Osteoblast (primary cell): ENCODE measurements around the gene MALRD1. TPM values are rescaled to one million over a fixed set of nuclear protein-coding genes. Genes with fewer than 3 reads are reported as not detected.

Experiments
- DNase-seq: peaks from one replicate; pipeline ENCODE4 v3.0.0; 2011; ENCODE audit warnings: low spot score, mixed read lengths; ENCODE audit not compliant: insufficient read length; ENCODE audit errors: missing footprints
- H2AFZ ChIP-seq: 2 replicates; pipeline ENCODE4 v1.6.0; 2011; ENCODE audit warnings: mild to moderate bottlenecking, low read length
- H3K27ac ChIP-seq: 2 replicates; pipeline ENCODE4 v1.5.1; 2011; ENCODE audit warnings: mild to moderate bottlenecking, low read depth, low read length, moderate library complexity
- H3K27me3 ChIP-seq: 2 replicates; pipeline ENCODE4 v1.6.0; 2012; ENCODE audit warnings: mild to moderate bottlenecking, control low read depth, inconsistent platforms, low read length, moderate library complexity; ENCODE audit not compliant: insufficient read depth
- H3K36me3 ChIP-seq: 2 replicates; pipeline ENCODE4 v1.5.1; 2011; ENCODE audit warnings: mild to moderate bottlenecking, low read length, control low read depth, moderate library complexity; ENCODE audit not compliant: insufficient read depth
- H3K4me1 ChIP-seq: 2 replicates; pipeline ENCODE4 v1.5.1; 2011; ENCODE audit warnings: mild to moderate bottlenecking, low read length, control low read depth, moderate library complexity; ENCODE audit not compliant: insufficient read depth
- H3K4me2 ChIP-seq: 2 replicates; pipeline ENCODE4 v1.6.0; 2011; ENCODE audit warnings: mild to moderate bottlenecking, low read length; ENCODE audit not compliant: insufficient read depth
- H3K4me3 ChIP-seq: fragments of 200-600 bp; sonication (generic); 3 replicates; pipeline ENCODE4 v1.5.1; 2012; ENCODE audit warnings: mild to moderate bottlenecking, low read length, inconsistent platforms; ENCODE audit not compliant: insufficient read depth
- H3K79me2 ChIP-seq: 2 replicates; pipeline ENCODE4 v1.6.0; 2012; ENCODE audit warnings: mild to moderate bottlenecking, low read length, control low read depth, inconsistent platforms; ENCODE audit not compliant: insufficient read depth
- H3K9me3 ChIP-seq: 2 replicates; pipeline ENCODE4 v1.5.1; 2011; ENCODE audit warnings: low read depth, low read length, control low read depth
- H4K20me1 ChIP-seq: 2 replicates; pipeline ENCODE4 v1.6.0; 2012; ENCODE audit warnings: mild to moderate bottlenecking, low read length, control low read depth; ENCODE audit not compliant: insufficient read depth
- total RNA-seq: library from RNA; depleted of rRNA; stranded (reverse); fragments of >200 nt; gene quantifications from 2 replicates; pipeline ENCODE4 v1.2.3, GENCODE V29; 2012
- TF ChIP-seq, protein P1 (sequence below): IDR thresholded peaks from 2 replicates; pipeline ENCODE4 v1.5.1; 2011; ENCODE audit warnings: mild to moderate bottlenecking, low read depth, low read length, moderate library complexity; ENCODE audit errors: extremely low read depth

MALRD1 gene
- total RNA-seq, 1 donor: 2.9 TPM

DNA sequence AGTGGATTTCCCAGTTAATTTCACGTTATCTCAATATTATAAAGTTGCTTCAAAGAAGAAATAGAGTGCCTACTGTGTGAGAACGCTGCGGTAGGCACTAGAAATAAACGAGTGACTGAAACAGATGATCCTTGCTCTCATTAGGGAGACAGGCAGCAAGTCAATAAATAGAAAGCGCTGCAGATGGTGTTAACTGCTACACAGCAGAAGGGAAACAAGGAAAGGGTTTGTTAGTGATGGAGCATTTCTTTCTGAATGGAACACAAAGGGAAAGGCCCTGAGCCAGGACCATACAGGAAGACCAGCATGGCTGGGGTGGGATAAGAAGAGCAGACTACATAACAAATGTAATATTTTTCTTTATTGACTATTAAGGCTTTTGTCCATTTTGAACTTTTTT, 235.2 kb downstream of the MALRD1 start:
- no peak overlapping the region for H3K4me2 ChIP-seq
- TF ChIP-seq, protein P1, sequence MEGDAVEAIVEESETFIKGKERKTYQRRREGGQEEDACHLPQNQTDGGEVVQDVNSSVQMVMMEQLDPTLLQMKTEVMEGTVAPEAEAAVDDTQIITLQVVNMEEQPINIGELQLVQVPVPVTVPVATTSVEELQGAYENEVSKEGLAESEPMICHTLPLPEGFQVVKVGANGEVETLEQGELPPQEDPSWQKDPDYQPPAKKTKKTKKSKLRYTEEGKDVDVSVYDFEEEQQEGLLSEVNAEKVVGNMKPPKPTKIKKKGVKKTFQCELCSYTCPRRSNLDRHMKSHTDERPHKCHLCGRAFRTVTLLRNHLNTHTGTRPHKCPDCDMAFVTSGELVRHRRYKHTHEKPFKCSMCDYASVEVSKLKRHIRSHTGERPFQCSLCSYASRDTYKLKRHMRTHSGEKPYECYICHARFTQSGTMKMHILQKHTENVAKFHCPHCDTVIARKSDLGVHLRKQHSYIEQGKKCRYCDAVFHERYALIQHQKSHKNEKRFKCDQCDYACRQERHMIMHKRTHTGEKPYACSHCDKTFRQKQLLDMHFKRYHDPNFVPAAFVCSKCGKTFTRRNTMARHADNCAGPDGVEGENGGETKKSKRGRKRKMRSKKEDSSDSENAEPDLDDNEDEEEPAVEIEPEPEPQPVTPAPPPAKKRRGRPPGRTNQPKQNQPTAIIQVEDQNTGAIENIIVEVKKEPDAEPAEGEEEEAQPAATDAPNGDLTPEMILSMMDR: no peak
- H3K9me3 ChIP-seq: no peaks in the 10 kb centered on the region
- H3K27me3 ChIP-seq: no peaks in the 10 kb centered on the region
- H3K79me2 ChIP-seq: no peaks in the 10 kb centered on the region
- H4K20me1 ChIP-seq: no peaks in the 10 kb centered on the region
- DNase-seq: no peak
- H3K4me1 ChIP-seq: no peaks in the 10 kb centered on the region
- no peaks in the 10 kb centered on the region for H3K36me3 ChIP-seq
- H3K27ac ChIP-seq: no peak overlapping the region
- H3K4me3 ChIP-seq: no peak overlapping the region
- no peak overlapping the region for H2AFZ ChIP-seq

DNA sequence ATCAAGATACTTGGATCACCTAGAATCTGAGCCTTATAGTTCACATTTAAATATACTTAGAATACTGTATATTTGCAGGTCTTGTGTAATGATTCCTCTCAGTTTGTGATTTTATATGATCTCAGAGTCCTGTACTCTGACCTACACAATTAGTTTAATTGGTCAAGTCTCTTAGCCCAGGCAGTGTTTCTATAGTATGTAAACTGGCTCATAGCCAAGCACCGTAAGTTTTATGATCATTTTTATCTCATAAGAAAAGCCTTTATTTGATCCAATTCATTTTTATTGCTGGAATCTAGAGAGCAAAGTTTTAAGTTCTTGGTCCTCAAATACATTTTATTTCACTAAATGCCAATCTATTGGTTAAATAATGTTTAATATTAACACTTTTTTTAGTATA, 242.2 kb downstream of the MALRD1 start:
- Histone ChIP-seq H3K4me3 (no peak overlapping the region), H3K4me1 (no peaks in the 10 kb centered on the region), H2AFZ (no peak overlapping the region), H3K9me3 (no peaks in the 10 kb centered on the region), H3K27me3 (no peaks in the 10 kb centered on the region), H3K36me3 (no peaks in the 10 kb centered on the region), H3K27ac (no peak overlapping the region), H3K4me2 (no peak overlapping the region), H4K20me1 (no peaks in the 10 kb centered on the region), H3K79me2 (no peaks in the 10 kb centered on the region)
- DNase-seq: no peak
- TF ChIP-seq, protein P1: no peak

DNA sequence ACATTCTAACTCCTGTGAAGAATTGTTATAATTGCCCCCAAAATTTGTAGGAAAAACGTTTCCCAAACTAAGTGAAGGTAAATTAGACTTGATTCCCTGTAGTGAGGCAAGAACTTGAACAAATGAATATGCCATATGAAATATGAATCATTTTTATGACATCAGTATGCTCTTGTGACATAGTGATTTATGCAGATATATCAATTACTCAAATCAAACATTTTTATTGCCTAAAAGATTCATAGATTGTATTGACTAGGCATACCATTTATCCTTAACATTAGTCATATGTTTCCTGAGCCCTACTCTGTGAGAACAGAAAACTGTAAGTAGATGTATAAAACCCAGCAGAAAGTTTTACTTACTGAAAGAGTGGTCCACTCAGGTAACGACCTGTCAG, 245.6 kb downstream of the MALRD1 start:
- no peaks in the 10 kb centered on the region for H3K9me3 ChIP-seq

DNA sequence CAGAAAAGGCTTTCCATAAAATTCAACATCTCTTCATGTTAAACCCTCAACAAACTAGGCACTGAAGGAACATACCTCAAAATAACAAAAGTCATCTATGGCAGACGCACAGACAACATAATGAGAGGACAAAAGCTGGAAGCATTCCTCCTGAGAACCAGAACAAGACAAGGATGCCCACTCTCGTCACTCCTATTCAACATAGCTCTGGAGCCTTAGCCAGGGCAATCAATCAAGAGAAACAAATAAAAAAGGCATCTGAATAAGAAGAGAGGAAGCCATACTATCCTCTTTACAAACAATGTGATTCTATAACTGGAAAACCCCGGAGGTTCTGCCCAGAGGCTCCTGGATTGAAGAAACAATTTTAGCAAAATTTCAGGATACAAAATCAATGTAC, 251.0 kb downstream of the MALRD1 start:
- Histone ChIP-seq H3K79me2 (no peaks in the 10 kb centered on the region), H2AFZ (no peak overlapping the region), H3K4me2 (no peak overlapping the region), H3K36me3 (no peaks in the 10 kb centered on the region), H3K4me3 (no peak overlapping the region), H3K27ac (no peak overlapping the region), H4K20me1 (no peaks in the 10 kb centered on the region), H3K27me3 (no peaks in the 10 kb centered on the region), H3K4me1 (no peaks in the 10 kb centered on the region), H3K9me3 (no peaks in the 10 kb centered on the region)
- DNase-seq: no peak
- TF ChIP-seq, protein P1: no peak

More for the DNA sequence above, 245.6 kb downstream of the MALRD1 start:
- H3K4me2 ChIP-seq: no peak overlapping the region
- H3K4me1 ChIP-seq: no peaks in the 10 kb centered on the region
- no peak overlapping the region for H3K4me3 ChIP-seq
- no peak for DNase-seq
- no peak overlapping the region for H3K27ac ChIP-seq
- no peaks in the 10 kb centered on the region for H3K36me3 ChIP-seq
- H4K20me1 ChIP-seq: no peaks in the 10 kb centered on the region
- no peaks in the 10 kb centered on the region for H3K27me3 ChIP-seq
- H2AFZ ChIP-seq: no peak overlapping the region
- no peaks in the 10 kb centered on the region for H3K79me2 ChIP-seq
- TF ChIP-seq, protein P1: no peak
